Ovary (tissue), 9 donors: Measurements from ENCODE around the gene JDP2. TPM values are rescaled to one million over a fixed set of nuclear protein-coding genes. Genes with fewer than 3 reads are reported as not detected.

ENCODE experiments used
- DNase-seq, 5 donors: peaks; one replicate each; pipeline ENCODE4 v3.0.0-alpha.2; 2019 to 2020
- H3K27ac ChIP-seq, 2 donors: fragments of 200-600 bp; one replicate each; pipeline versions ENCODE4 v1.5.1 to v1.8.0; 2019 to 2022
- H3K27me3 ChIP-seq: fragments of 200-600 bp; one replicate; pipeline ENCODE4 v1.8.0; 2022
- H3K36me3 ChIP-seq: fragments of 200-600 bp; sonication (generic); one replicate; pipeline ENCODE4 v1.5.1; 2019
- H3K4me1 ChIP-seq: one replicate; pipeline ENCODE4 v1.8.1; 2013; ENCODE audit warnings: mild to moderate bottlenecking, moderate library complexity; ENCODE audit not compliant: insufficient read depth
- H3K4me3 ChIP-seq: fragments of 200-600 bp; sonication (generic); one replicate; pipeline ENCODE4 v1.5.1; 2017
- H3K9me3 ChIP-seq, 2 donors: fragments of 200-600 bp in 1 of 2; sonication (generic) in 1 of 2; one replicate each; pipeline versions ENCODE4 v1.5.1 to v1.8.1; 2013 to 2019; ENCODE audit warnings: mild to moderate bottlenecking in 1 of 2, moderate library complexity in 1 of 2
- CTCF ChIP-seq, 3 donors: fragments of 450-650 bp in 2 of 3; fragments of 200-600 bp in 1 of 3; IDR thresholded peaks; one replicate each; pipeline versions ENCODE4 v1.5.1 to v1.8.0; 2016 to 2022; ENCODE audit warnings: antibody characterized with exemption in 3 of 3, mild to moderate bottlenecking in 1 of 3
- EP300 ChIP-seq: sonication (generic); formaldehyde crosslinking; IDR thresholded peaks from one replicate; pipeline ENCODE4 v1.6.1; 2017; ENCODE audit warnings: antibody characterized with exemption
- POLR2A ChIP-seq: fragments of 450-650 bp; IDR thresholded peaks from one replicate; pipeline ENCODE4 v1.6.1; 2017; ENCODE audit warnings: antibody characterized with exemption, mild to moderate bottlenecking, moderate library complexity
- WGBS, 3 donors: extraction: QIAGEN DNeasy Blood & Tissue Kit in 1 of 3; methylation state at CpG; one replicate each; pipeline versions ENCODE4 v1.1.5 to v1.1.7; 2013 to 2017; 5-methylcytosine and 5-hydroxymethylcytosine counted together
- intact Hi-C, 4 donors: fragments of 100-400 bp; cut with DNase I; formaldehyde crosslinking; loops; one replicate each; pipeline versions ENCODE4 v1.11.0 to v1.15.1; 2022 to 2023
- polyA plus RNA-seq, 2 donors: library from polyadenylated mRNA; stranded (reverse); fragments of 200-250 nt in 1 of 2; fragments of 350-450 nt in 1 of 2; fragmentation: Illumina TruSeq in 1 of 2; extraction: RNeasy Lipid Tissue Mini Kit (QIAGEN cat#74804) in 1 of 2; gene quantifications; one replicate each; pipeline ENCODE4 v1.2.3, GENCODE V29; 2013 to 2014
- total RNA-seq, 7 donors: library from RNA; depleted of rRNA in 2 of 7; stranded (reverse); fragments of >200 nt in 2 of 7; fragmentation: NEBNext Ultra II Directional in 3 of 7; extraction: Animal tissue kit (Norgen Biotek cat#: 25700) in 3 of 7; gene quantifications; one replicate each; pipeline versions ENCODE4 v1.1.0 to v1.2.4, GENCODE V29; 2016 to 2023
- donor health status: DM: no; HTN: no; CAD: no; lungs with moderate emphysema.
- donor health status: DM: no; HTN: no; CAD: no.
- donor health status: Bipolar disorder and iron deficiency.
- donor health status: DM: yes; HTN: yes; CAD: no.
- donor health status: DM: no; HTN: no; CAD: no.
- donor health status: DM: yes; HTN: yes; CAD: no.

JDP2 gene
- total and polyA plus RNA-seq, 9 donors, result 16.2 to 89.9 (median 26.8) TPM

- H3K4me1 ChIP-seq, result peaks cover 13% of the 10 kb centered on the region
- DNase-seq, result no peak
- no peaks in the 10 kb centered on the region for H3K36me3 ChIP-seq
- no peak overlapping the region for H3K27ac ChIP-seq
- no peaks in the 10 kb centered on the region for H3K27me3 ChIP-seq
- intact Hi-C loops, result no loop called here
- no peak overlapping the region for H3K4me3 ChIP-seq
- TF ChIP-seq POLR2A (no peak), EP300 (no peak), CTCF (IDR thresholded peaks at IDR 0.05) (no peak)
- H3K9me3 ChIP-seq, result no peaks in the 10 kb centered on the region
Measured at GRCh38 chr14:75446447-75446846, 18.6 kb downstream of the JDP2 start.

GRCh38 chr14:75448209-75448608 lies 20.4 kb downstream of the JDP2 start:
- peaks cover 20% of the 10 kb centered on the region for H3K4me1 ChIP-seq
- WGBS, 3 donors, result 83 to 96% (median 92%) methylated on average over 1 of the region's 1 CpG

GRCh38 chr14:75449036-75449435 lies 21.2 kb downstream of the JDP2 start:
- Histone ChIP-seq H3K4me3 (no peak overlapping the region), H3K27me3 (no peaks in the 10 kb centered on the region), H3K9me3 (no peaks in the 10 kb centered on the region), H3K4me1 (peaks cover 27% of the 10 kb centered on the region), H3K36me3 (no peaks in the 10 kb centered on the region), H3K27ac (no peak overlapping the region)
- intact Hi-C loops, result no loop called here
- TF ChIP-seq EP300, result no peak
- no peak for TF ChIP-seq POLR2A
- TF ChIP-seq CTCF (IDR thresholded peaks at IDR 0.05), result no peak
- DNase-seq, result no peak
- 6 to 13% (median 11%) methylated on average over 2 of the region's 2 CpGs for WGBS, 3 donors

More at GRCh38 chr14:75448209-75448608, 20.4 kb downstream of the JDP2 start:
- Histone ChIP-seq H3K9me3 (no peaks in the 10 kb centered on the region), H3K36me3 (no peaks in the 10 kb centered on the region), H3K27me3 (no peaks in the 10 kb centered on the region), H3K27ac (no peak overlapping the region), H3K4me3 (no peak overlapping the region)
- DNase-seq, result no peak
- TF ChIP-seq POLR2A (no peak), CTCF (IDR thresholded peaks at IDR 0.05) (no peak), EP300 (no peak)
- intact Hi-C loops, result no loop called here

- Histone ChIP-seq H3K36me3 (no peaks in the 10 kb centered on the region), H3K4me1 (peaks cover 30% of the 10 kb centered on the region), H3K27ac (peak overlapping the region in 1 of 2 donors; percentile 13), H3K27me3 (no peaks in the 10 kb centered on the region), H3K4me3 (no peak overlapping the region), H3K9me3 (no peaks in the 10 kb centered on the region)
- TF ChIP-seq CTCF (IDR thresholded peaks at IDR 0.05), result no peak
- TF ChIP-seq EP300, result no peak
- no peak for TF ChIP-seq POLR2A
- intact Hi-C loops, result no loop called here
- 28 to 36% (median 28%) methylated on average over 4 of the region's 4 CpGs for WGBS, 3 donors
- no peak for DNase-seq
Measured at GRCh38 chr14:75449696-75450095, 21.9 kb downstream of the JDP2 start.
